Vagina (tissue), 2 donors: ENCODE data around the gene PTER. TPM values are rescaled to one million over a fixed set of nuclear protein-coding genes. Genes with fewer than 3 reads are reported as not detected.

Experiments
- DNase-seq, 2 donors: peaks; one replicate each; pipeline ENCODE4 v3.0.0-alpha.2; 2017; ENCODE audit errors: extremely low spot score in 2 of 2
- H3K27ac ChIP-seq: fragments of 200-600 bp; sonication (generic); one replicate; pipeline ENCODE4 v1.5.1; 2019
- H3K27me3 ChIP-seq: fragments of 200-600 bp; sonication (generic); one replicate; pipeline ENCODE4 v1.5.1; 2019
- H3K36me3 ChIP-seq, 2 donors: fragments of 200-600 bp; sonication (generic); one replicate each; pipeline ENCODE4 v1.5.1; 2017 to 2019
- H3K4me1 ChIP-seq: fragments of 200-600 bp; sonication (generic); one replicate; pipeline ENCODE4 v1.5.1; 2019
- H3K4me3 ChIP-seq, 2 donors: fragments of 200-600 bp; sonication (generic); 1 replicate in 1 of 2; 2 replicates in 1 of 2; pipeline ENCODE4 v1.5.1; 2016 to 2019
- H3K9me3 ChIP-seq: fragments of 200-600 bp; sonication (generic); one replicate; pipeline ENCODE4 v1.5.1; 2019
- CTCF ChIP-seq, 3 experiments: fragments of 450-650 bp in 2 of 3; fragments of 200-600 bp in 1 of 3; sonication (generic) in 1 of 3; IDR thresholded peaks; one replicate each; pipeline ENCODE4 v1.5.1; 2017 to 2019; ENCODE audit warnings: antibody characterized with exemption in 3 of 3, mild to moderate bottlenecking in 2 of 3, moderate library complexity in 2 of 3
- POLR2A ChIP-seq, 2 donors: fragments of 450-650 bp; IDR thresholded peaks; one replicate each; pipeline ENCODE4 v1.6.1; 2017; ENCODE audit warnings: antibody characterized with exemption in 2 of 2, mild to moderate bottlenecking in 2 of 2, moderate library complexity in 2 of 2
- POLR2AphosphoS5 ChIP-seq, 2 donors: sonication (generic); formaldehyde crosslinking; IDR thresholded peaks; one replicate each; pipeline ENCODE4 v1.9.0; 2017; ENCODE audit warnings: antibody characterized with exemption in 2 of 2, mild to moderate bottlenecking in 2 of 2, low read depth in 1 of 2; ENCODE audit not compliant: insufficient read depth in 1 of 2
- intact Hi-C: fragments of 100-400 bp; cut with DNase I; formaldehyde crosslinking; loops from one replicate; pipeline ENCODE4 v1.15.1; 2023
- total RNA-seq: library from RNA; depleted of rRNA; stranded (reverse); fragments of >200 nt; gene quantifications from one replicate; pipeline ENCODE4 v1.2.3, GENCODE V29; 2016

Gene PTER
- total RNA-seq, 1 donor from 2014 or later = 7.4 TPM

- DNase-seq = no peak
- TF ChIP-seq POLR2AphosphoS5 (IDR thresholded peaks at IDR 0.05; ENCODE audit: insufficient read depth in 1 of 2, low read depth in 1 of 2) (no peak), POLR2A (IDR thresholded peaks at IDR 0.05) (no peak)
- H3K9me3 ChIP-seq = no peaks in the 10 kb centered on the region
- no peaks in the 10 kb centered on the region for H3K36me3 ChIP-seq
- intact Hi-C loops = no loop called here
- no peak overlapping the region for H3K27ac ChIP-seq
- peaks cover 9% of the 10 kb centered on the region for H3K27me3 ChIP-seq
- no peak overlapping the region for H3K4me3 ChIP-seq
- H3K4me1 ChIP-seq = peaks cover 14% of the 10 kb centered on the region
Observed at GRCh38 chr10:16518822-16519221, 82.0 kb downstream of the PTER start.

- no peak for TF ChIP-seq POLR2AphosphoS5 (IDR thresholded peaks at IDR 0.05; ENCODE audit: insufficient read depth in 1 of 2, low read depth in 1 of 2)
- TF ChIP-seq CTCF (IDR thresholded peaks at IDR 0.05) = no peak
- TF ChIP-seq POLR2A (IDR thresholded peaks at IDR 0.05) = no peak
- Histone ChIP-seq H3K4me3 (no peak overlapping the region), H3K27me3 (peaks cover 9% of the 10 kb centered on the region), H3K4me1 (peaks cover 14% of the 10 kb centered on the region), H3K27ac (no peak overlapping the region), H3K9me3 (no peaks in the 10 kb centered on the region), H3K36me3 (no peaks in the 10 kb centered on the region)
- intact Hi-C loops = no loop called here
- no peak for DNase-seq
Observed at GRCh38 chr10:16519250-16519907, 82.6 kb downstream of the PTER start.

DNA sequence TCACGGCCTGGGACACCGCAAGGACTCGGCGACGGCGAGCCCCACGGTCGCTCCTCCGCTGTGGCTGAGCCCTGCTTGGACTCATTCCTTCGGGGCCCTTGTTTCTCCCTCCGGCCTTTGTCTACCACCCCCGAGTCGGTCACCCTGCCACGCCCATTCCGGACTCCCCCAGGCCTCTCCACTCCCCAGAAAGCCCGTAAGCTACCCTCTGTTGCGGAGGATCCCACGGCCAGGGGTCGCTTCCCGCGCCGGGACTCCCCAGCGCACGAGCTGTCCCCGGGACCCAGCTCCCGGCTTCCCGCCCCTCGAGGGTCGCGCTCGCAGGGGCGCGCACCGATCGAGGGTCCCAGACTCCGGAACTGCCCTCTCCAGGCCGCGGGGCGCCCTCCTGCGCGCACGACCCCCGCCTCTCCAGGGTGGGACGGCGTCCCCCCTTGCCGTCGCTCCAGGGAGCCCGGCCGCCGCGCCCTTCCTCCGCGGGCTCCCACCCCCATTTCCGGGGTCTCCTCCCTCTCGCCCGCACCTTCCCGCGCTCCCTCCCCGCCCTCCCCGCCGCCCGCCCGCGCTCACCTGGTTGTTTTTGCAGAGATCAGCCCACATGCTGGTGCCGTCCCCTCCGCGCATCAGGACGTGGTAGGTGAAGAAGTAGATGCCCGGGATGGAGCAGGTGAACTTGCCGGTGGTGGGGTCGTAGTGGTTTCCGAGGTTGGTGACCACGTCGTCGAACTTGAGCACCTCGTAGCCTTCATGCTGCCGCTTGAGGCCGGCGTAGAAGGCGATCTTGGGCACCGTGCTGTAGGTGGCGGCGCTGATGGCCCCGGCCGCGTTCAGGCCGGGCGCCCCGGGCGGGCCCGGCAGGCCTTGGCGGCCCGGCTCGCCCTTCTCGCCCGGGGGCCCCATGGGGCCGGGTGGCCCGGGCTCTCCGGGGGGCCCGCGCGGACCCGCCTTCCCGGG lies 83.4 kb downstream of the PTER start:
- TF ChIP-seq CTCF (IDR thresholded peaks at IDR 0.05) (no peak), POLR2A (IDR thresholded peaks at IDR 0.05) (no peak), POLR2AphosphoS5 (IDR thresholded peaks at IDR 0.05; ENCODE audit: insufficient read depth in 1 of 2, low read depth in 1 of 2) (no peak)
- Histone ChIP-seq H3K9me3 (no peaks in the 10 kb centered on the region), H3K27ac (no peak overlapping the region), H3K27me3 (peaks cover 9% of the 10 kb centered on the region), H3K4me3 (peak overlapping the region; percentile 33 to 38), H3K4me1 (peaks cover 14% of the 10 kb centered on the region), H3K36me3 (no peaks in the 10 kb centered on the region)
- no peak for DNase-seq
- intact Hi-C loops = no loop called here

- Histone ChIP-seq H3K27me3 (peaks cover 9% of the 10 kb centered on the region), H3K36me3 (no peaks in the 10 kb centered on the region), H3K9me3 (no peaks in the 10 kb centered on the region), H3K27ac (no peak overlapping the region), H3K4me3 (peak overlapping the region; percentile 33 to 38), H3K4me1 (peaks cover 14% of the 10 kb centered on the region)
- no peak for DNase-seq
- no peak for TF ChIP-seq POLR2A (IDR thresholded peaks at IDR 0.05)
- TF ChIP-seq POLR2AphosphoS5 (IDR thresholded peaks at IDR 0.05; ENCODE audit: insufficient read depth in 1 of 2, low read depth in 1 of 2) = no peak
- TF ChIP-seq CTCF (IDR thresholded peaks at IDR 0.05) = no peak
- intact Hi-C loops = no loop called here
Observed at GRCh38 chr10:16520900-16521299, 84.1 kb downstream of the PTER start.

DNA sequence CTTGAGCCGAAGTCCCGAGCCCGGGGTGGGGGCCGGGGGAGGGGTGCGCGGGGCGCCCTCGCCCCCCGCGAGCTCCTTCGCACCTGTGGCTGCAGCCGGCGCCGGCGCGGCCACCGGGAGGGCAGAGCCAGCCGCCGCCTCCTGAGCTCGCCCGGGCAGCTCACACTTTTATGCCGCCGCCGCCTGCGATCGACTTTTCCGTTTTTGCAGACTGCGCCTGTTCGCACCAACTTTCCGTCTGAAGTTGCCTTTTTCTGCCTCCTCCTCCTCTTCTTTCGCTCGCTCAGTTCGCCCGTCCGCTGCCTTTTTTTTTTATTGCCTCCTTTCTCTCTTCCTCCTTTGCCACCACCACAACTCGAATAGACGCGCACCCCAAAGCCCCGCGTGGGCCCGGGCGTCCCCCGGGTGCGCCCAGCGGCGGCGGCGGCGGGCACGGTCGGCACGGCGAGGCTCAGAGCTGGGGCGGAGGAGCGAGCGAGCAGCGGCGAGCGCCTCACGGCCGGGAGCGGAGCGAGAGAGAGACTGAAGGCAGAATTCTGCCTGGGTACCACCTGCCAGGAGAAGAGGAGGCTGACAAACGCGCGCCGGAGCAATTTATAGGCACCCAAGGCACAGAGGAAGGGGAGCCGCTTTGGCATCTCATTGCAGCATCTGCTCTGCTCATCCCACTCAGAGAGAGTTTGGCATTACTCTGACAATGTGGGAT lies 84.7 kb downstream of the PTER start, which contains the start of gene C1QL3:
Gene C1QL3, minus strand, starts transcription at position 569 of the 706 bp plus-strand sequence. CDS start 814 bp downstream, outside the sequence.
- intact Hi-C loops = no loop called here
- no peak for TF ChIP-seq CTCF (IDR thresholded peaks at IDR 0.05)
- TF ChIP-seq POLR2A (IDR thresholded peaks at IDR 0.05) = no peak
- TF ChIP-seq POLR2AphosphoS5 (IDR thresholded peaks at IDR 0.05; ENCODE audit: insufficient read depth in 1 of 2, low read depth in 1 of 2) = no peak
- H3K27me3 ChIP-seq = peaks cover 9% of the 10 kb centered on the region

More for the DNA sequence above, 84.7 kb downstream of the PTER start, which contains the start of gene C1QL3:
- no peaks in the 10 kb centered on the region for H3K36me3 ChIP-seq
- no peak for DNase-seq
- H3K4me1 ChIP-seq = peaks cover 14% of the 10 kb centered on the region
- H3K4me3 ChIP-seq = peak within 1 kb of the TSS; percentile 33 to 38
- H3K27ac ChIP-seq = no peak within 1 kb of the TSS
- no peaks in the 10 kb centered on the region for H3K9me3 ChIP-seq
